GM18870 (cell line): ENCODE results near the gene MRPS33.
"Not testable (repeated sequence)": the region's sequence is repeated elsewhere in the genome, so short reads cannot be mapped to it uniquely, and the experiment has no call there.

Experiments
- ATAC-seq: cut with Tn5 transposase; IDR thresholded peaks from one replicate; pipeline ENCODE4 v1.9.1; 2021; ENCODE audit warnings: moderate library complexity; ENCODE audit not compliant: unreplicated experiment

The MRPS33 gene

DNA sequence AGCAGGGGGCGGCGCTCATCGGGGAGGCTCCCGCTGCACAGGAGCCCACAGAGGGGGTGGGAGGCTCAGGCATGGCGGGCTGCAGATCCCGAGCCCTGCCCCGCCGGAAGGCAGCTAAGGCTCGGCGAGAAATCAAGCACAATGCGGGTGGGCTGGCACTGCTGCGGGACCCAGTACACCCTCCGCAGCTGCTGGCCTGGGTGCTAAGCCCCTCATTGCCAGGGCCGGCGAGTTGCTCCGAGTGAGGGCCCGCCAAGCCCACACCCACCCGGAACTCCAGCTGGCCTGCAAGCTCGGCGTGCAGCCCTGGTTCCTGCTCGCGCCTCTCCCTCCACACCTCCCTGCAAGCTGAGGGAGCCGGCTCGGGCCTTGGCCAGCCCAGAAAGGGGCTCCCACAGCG is 57.8 kb downstream of the MRPS33 start:
- not testable (repeated sequence) for ATAC-seq
